ENCODE data around the gene CALCB.

CALCB gene

GRCh38 chr11:15093432-15093831 lies 20.0 kb downstream of the CALCB start:
- Histone ChIP-seq H3K4me1 (ENCODE audit: control insufficient read depth, insufficient read depth, low read length) (no peaks in the 10 kb centered on the region), H3K9me3 (ENCODE audit: control insufficient read depth, insufficient read depth, low read depth, low read length) (no peaks in the 10 kb centered on the region), H3K27ac (ENCODE audit: extremely low read depth, low read depth, low read length) (no peak overlapping the region), H3K36me3 (ENCODE audit: control insufficient read depth in 2 of 2, insufficient read depth in 1 of 2, low read length in 2 of 2) (no peaks in the 10 kb centered on the region), H3K4me3 (ENCODE audit: low read depth, low read length) (no peak overlapping the region)
- CTCF ChIA-PET: interaction anchor here (0.8 to 3.6 kb wide), 4 partner anchors 9 to 185 kb away, joined by 3 to 22 read pairs (median 6); no protein-coding TSS in a partner anchor
- no peak for TF ChIP-seq ZSCAN30 (tag by site-specific recombination; IDR thresholded peaks at IDR 0.05)
- TF ChIP-seq ZNF707 (tag by site-specific recombination; IDR thresholded peaks at IDR 0.05): no peak
- TF ChIP-seq ZNF660 (tag by site-specific recombination; IDR thresholded peaks at IDR 0.05): no peak
- no peak for TF ChIP-seq INSM2 (tag by site-specific recombination; IDR thresholded peaks at IDR 0.05)
- no peak for TF ChIP-seq ZNF623 (tag by site-specific recombination; IDR thresholded peaks at IDR 0.05)
- TF ChIP-seq ZNF354C (tag by site-specific recombination; IDR thresholded peaks at IDR 0.05; ENCODE audit: borderline replicate concordance, low read depth): no peak
- TF ChIP-seq ZNF324 (tag by site-specific recombination; IDR thresholded peaks at IDR 0.05): no peak
- TF ChIP-seq GLIS1 (tag by site-specific recombination; IDR thresholded peaks at IDR 0.05): no peak
- no peak for TF ChIP-seq KLF8 (tag by site-specific recombination; IDR thresholded peaks at IDR 0.05)
- no peak for TF ChIP-seq ZNF629 (tag by site-specific recombination; IDR thresholded peaks at IDR 0.05)
- no peak for TF ChIP-seq ZNF16 (tag by site-specific recombination; IDR thresholded peaks at IDR 0.05; ENCODE audit: low read depth)
- no peak for TF ChIP-seq ZNF266 (tag by site-specific recombination; IDR thresholded peaks at IDR 0.05; ENCODE audit: low read depth)
- TF ChIP-seq ZNF561 (tag by site-specific recombination; IDR thresholded peaks at IDR 0.05; ENCODE audit: borderline replicate concordance): no peak
- TF ChIP-seq ZNF488 (tag by site-specific recombination; IDR thresholded peaks at IDR 0.05): no peak
- no peak for TF ChIP-seq ZNF843 (tag by site-specific recombination; IDR thresholded peaks at IDR 0.05)
- TF ChIP-seq OSR2 (tag by site-specific recombination; IDR thresholded peaks at IDR 0.05): no peak
- TF ChIP-seq ZNF184 (tag by site-specific recombination; IDR thresholded peaks at IDR 0.05): no peak
- POLR2A ChIA-PET: no interaction called here

GRCh38 chr11:15095736-15096228 lies 22.4 kb downstream of the CALCB start:
- Histone ChIP-seq H3K27ac (ENCODE audit: extremely low read depth, low read depth, low read length) (no peak overlapping the region), H3K4me1 (ENCODE audit: control insufficient read depth, insufficient read depth, low read length) (no peaks in the 10 kb centered on the region), H3K9me3 (ENCODE audit: control insufficient read depth, insufficient read depth, low read depth, low read length) (no peaks in the 10 kb centered on the region), H3K4me3 (ENCODE audit: low read depth, low read length) (no peak overlapping the region), H3K36me3 (ENCODE audit: control insufficient read depth in 2 of 2, insufficient read depth in 1 of 2, low read length in 2 of 2) (no peaks in the 10 kb centered on the region)
- no peak for TF ChIP-seq ZNF324 (tag by site-specific recombination; IDR thresholded peaks at IDR 0.05)
- no peak for TF ChIP-seq ZNF645 (tag by site-specific recombination; IDR thresholded peaks at IDR 0.05)
- no peak for TF ChIP-seq ZNF501 (tag by site-specific recombination; IDR thresholded peaks at IDR 0.05)
- no peak for TF ChIP-seq ZNF843 (tag by site-specific recombination; IDR thresholded peaks at IDR 0.05)
- no peak for TF ChIP-seq BCL6B (tag by site-specific recombination; IDR thresholded peaks at IDR 0.05)
- TF ChIP-seq ZNF664 (tag by site-specific recombination; IDR thresholded peaks at IDR 0.05): no peak
- TF ChIP-seq ZNF155 (tag by site-specific recombination; IDR thresholded peaks at IDR 0.05): no peak
- TF ChIP-seq ZNF654 (tag by site-specific recombination; IDR thresholded peaks at IDR 0.05; ENCODE audit: low read depth): no peak
- no peak for TF ChIP-seq ZNF292 (tag by site-specific recombination; IDR thresholded peaks at IDR 0.05; ENCODE audit: borderline replicate concordance, low read depth)
- no peak for TF ChIP-seq ZNF624 (tag by site-specific recombination; IDR thresholded peaks at IDR 0.05)
- TF ChIP-seq ZNF132 (tag by site-specific recombination; IDR thresholded peaks at IDR 0.05; ENCODE audit: borderline replicate concordance): no peak
- TF ChIP-seq ZNF580 (tag by site-specific recombination; IDR thresholded peaks at IDR 0.05): no peak
- ChIA-PET CTCF (interaction anchor here (0.8 to 1.7 kb wide), 4 partner anchors 9 to 306 kb away, joined by 3 to 7 read pairs (median 5); no protein-coding TSS in a partner anchor), POLR2A (no interaction called here)

Data from HEK293 (cell line).